Omental fat pad (tissue), 4 donors: ENCODE results near the gene TRABD2B. TPM values are rescaled to one million over a fixed set of nuclear protein-coding genes. Genes with fewer than 3 reads are reported as not detected.

Experiments
- ATAC-seq: fragments of 150-250 bp; one replicate; pipeline ENCODE4 v1.9.1; 2016; ENCODE audit warnings: mild to moderate bottlenecking, moderate library complexity; ENCODE audit not compliant: low FRiP score
- DNase-seq: peaks from one replicate; pipeline ENCODE4 v3.0.0-alpha.2; 2019; ENCODE audit warnings: low spot score
- CTCF ChIP-seq, 3 donors: fragments of 450-650 bp; IDR thresholded peaks; one replicate each; pipeline ENCODE4 v1.5.1; 2016 to 2017; ENCODE audit warnings: antibody characterized with exemption in 3 of 3, mild to moderate bottlenecking in 3 of 3, moderate library complexity in 2 of 3
- total RNA-seq, 4 donors: library from RNA; depleted of rRNA; stranded (reverse); fragments of >200 nt; gene quantifications; one replicate each; pipeline ENCODE4 v1.1.0, GENCODE V29; 2016

TRABD2B gene
- total RNA-seq, 4 donors from 2014 or later, result 0.82 to 3.0 (median 1.8) TPM

DNA sequence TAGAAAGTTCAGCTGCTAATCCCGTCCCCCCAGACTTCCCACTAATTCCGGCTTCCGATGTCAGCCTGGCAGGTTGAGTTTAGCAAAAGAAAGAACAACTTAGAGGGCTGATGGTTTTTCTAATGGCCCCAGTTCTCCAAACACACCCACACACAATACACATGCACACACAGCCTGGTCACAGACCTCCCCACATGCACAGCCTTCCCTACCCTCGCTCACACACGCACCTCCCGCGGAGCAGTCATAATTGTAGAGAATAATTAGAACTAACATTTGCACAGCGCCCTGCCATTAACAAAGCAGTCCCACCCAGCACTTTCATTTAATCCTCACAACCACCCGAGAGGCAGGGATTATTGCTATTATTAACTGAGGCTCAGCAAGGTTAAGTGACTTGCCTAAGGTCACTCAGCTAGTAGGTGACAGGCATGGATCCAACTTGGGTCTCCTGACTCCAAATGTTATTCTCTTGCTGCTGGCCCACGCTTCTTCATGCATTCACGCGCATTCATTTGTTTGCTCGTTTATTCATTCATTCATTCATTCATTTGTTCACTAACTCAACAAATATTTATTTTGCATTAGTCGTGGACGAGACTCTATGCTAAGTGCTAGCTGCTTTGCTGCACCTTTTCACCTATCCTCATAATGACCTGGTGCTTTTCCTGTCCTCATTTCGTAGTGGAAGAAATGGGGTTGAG, 284.4 kb downstream of the TRABD2B start:
- ATAC-seq (no peak), DNase-seq (no peak)
- no peak for TF ChIP-seq CTCF (IDR thresholded peaks at IDR 0.05)

DNA sequence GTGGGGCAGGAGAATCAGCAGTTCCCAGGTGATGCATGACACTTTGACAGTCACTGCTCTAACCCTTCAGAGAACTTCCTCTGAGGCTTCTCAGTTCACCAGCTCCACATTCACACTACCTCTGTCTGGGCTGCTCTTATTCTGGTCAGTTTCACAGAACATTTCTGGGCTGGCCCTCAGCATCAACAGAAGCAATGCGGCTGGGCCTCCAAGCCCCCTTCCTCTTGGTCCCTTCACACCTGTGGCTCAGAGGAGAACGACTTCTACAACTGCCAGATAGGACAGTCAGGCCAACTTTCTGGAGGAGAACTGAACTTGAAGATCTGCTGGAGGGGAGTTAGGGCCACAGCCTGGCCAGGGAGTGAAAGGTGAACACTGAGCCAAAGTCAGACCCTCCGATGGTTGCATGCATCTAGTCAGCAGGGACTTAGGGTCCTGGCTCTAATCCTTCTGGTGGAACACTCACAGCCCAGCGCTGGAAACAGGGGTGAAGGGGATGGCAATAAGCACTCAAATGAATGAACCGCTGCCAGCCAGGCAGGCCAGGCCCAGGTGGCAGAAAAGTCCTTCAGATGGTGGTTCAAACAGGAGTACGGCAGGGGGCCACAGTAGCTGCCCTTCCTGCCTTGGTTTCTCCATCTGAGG, 285.2 kb downstream of the TRABD2B start:
- ATAC-seq, result no peak
- no peak for DNase-seq
- no peak for TF ChIP-seq CTCF (IDR thresholded peaks at IDR 0.05)

GRCh38 chr1:47711184-47711847, 285.9 kb downstream of the TRABD2B start:
- ATAC-seq (no peak), DNase-seq (no peak)
- TF ChIP-seq CTCF (IDR thresholded peaks at IDR 0.05), result no peak

Other genes with a start within 250 kb of the TRABD2B start
- under 1 TPM in 2 of 4 donors, not detected in 2; 0.12 to 0.47 TPM for gene SLC5A9, start 225.3 kb upstream of the TRABD2B start, total RNA-seq